ENCODE measurements around the gene RAB9B. TPM values are rescaled to one million over a fixed set of nuclear protein-coding genes. Genes with fewer than 3 reads are reported as not detected.

The RAB9B gene
- total RNA-seq, 1 experiment from 2014 or later = 0.22 TPM

- TF ChIP-seq ETV6 (CRISPR knock-in tag; IDR thresholded peaks at IDR 0.05) (no peak), RORB (CRISPR knock-in tag; IDR thresholded peaks at IDR 0.05) (no peak), MYBL2 (CRISPR knock-in tag; IDR thresholded peaks at IDR 0.05) (no peak), AFF4 (CRISPR knock-in tag; IDR thresholded peaks at IDR 0.05; ENCODE audit: borderline replicate concordance) (no peak), ZNF138 (CRISPR knock-in tag; conservative IDR thresholded peaks at IDR 0.05) (no peak), CTCF (IDR thresholded peaks at IDR 0.05) (no peak)
- TF ChIP-seq, protein P1, sequence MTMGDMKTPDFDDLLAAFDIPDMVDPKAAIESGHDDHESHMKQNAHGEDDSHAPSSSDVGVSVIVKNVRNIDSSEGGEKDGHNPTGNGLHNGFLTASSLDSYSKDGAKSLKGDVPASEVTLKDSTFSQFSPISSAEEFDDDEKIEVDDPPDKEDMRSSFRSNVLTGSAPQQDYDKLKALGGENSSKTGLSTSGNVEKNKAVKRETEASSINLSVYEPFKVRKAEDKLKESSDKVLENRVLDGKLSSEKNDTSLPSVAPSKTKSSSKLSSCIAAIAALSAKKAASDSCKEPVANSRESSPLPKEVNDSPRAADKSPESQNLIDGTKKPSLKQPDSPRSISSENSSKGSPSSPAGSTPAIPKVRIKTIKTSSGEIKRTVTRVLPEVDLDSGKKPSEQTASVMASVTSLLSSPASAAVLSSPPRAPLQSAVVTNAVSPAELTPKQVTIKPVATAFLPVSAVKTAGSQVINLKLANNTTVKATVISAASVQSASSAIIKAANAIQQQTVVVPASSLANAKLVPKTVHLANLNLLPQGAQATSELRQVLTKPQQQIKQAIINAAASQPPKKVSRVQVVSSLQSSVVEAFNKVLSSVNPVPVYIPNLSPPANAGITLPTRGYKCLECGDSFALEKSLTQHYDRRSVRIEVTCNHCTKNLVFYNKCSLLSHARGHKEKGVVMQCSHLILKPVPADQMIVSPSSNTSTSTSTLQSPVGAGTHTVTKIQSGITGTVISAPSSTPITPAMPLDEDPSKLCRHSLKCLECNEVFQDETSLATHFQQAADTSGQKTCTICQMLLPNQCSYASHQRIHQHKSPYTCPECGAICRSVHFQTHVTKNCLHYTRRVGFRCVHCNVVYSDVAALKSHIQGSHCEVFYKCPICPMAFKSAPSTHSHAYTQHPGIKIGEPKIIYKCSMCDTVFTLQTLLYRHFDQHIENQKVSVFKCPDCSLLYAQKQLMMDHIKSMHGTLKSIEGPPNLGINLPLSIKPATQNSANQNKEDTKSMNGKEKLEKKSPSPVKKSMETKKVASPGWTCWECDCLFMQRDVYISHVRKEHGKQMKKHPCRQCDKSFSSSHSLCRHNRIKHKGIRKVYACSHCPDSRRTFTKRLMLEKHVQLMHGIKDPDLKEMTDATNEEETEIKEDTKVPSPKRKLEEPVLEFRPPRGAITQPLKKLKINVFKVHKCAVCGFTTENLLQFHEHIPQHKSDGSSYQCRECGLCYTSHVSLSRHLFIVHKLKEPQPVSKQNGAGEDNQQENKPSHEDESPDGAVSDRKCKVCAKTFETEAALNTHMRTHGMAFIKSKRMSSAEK (CRISPR knock-in tag; IDR thresholded peaks at IDR 0.05; ENCODE audit: borderline replicate concordance) = no peak
Measured at GRCh38 chrX:103782640-103783039, 49.4 kb downstream of the RAB9B start (continued).

DNA sequence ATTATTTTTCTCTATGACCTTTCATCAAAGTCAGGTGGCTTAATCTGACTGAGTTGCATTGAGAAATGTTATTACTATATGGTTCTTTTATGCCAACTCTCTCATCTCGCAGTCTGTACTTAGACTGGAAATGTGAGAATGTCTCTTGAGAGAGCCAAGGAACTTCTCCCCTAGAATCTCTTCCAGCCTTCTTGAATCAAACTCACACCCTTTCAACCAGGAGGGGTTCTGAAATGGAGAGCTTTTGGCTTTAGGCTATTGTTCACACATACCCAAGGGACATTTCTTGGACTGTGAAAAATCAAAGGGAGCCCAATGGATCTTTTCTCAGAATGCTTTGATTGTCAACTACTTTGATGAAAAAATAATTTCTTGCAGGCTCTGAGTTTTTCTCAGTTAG is 50.4 kb downstream of the RAB9B start:
- no peaks in the 10 kb centered on the region for H3K9me3 Mint-ChIP-seq
- no peaks in the 10 kb centered on the region for H3K27me3 Mint-ChIP-seq (ENCODE audit: low read depth)
- ATAC-seq (no peak), DNase-seq (ENCODE audit: low spot score) (no peak)
- peaks cover 6% of the 10 kb centered on the region for H3K4me1 Mint-ChIP-seq
- ChIA-PET POLR2A (no interaction called here), CTCF (no interaction called here)
- no peak overlapping the region for H3K4me3 Mint-ChIP-seq
- H3K36me3 Mint-ChIP-seq = peaks cover 26% of the 10 kb centered on the region; the same call in 1 of the 2 replicates
- no peak overlapping the region for H3K27ac Mint-ChIP-seq
- TF ChIP-seq ZNF219 (CRISPR knock-in tag; IDR thresholded peaks at IDR 0.05; ENCODE audit: borderline replicate concordance) (no peak), NFYB (CRISPR knock-in tag; conservative IDR thresholded peaks at IDR 0.05; ENCODE audit: low read depth) (no peak), ZNF396 (CRISPR knock-in tag; IDR thresholded peaks at IDR 0.05; ENCODE audit: borderline replicate concordance) (no peak), NR1H2 (CRISPR knock-in tag; IDR thresholded peaks at IDR 0.05) (no peak), ATF2 (CRISPR knock-in tag; IDR thresholded peaks at IDR 0.05; ENCODE audit: borderline replicate concordance, low read depth) (no peak)
- TF ChIP-seq, protein P2, sequence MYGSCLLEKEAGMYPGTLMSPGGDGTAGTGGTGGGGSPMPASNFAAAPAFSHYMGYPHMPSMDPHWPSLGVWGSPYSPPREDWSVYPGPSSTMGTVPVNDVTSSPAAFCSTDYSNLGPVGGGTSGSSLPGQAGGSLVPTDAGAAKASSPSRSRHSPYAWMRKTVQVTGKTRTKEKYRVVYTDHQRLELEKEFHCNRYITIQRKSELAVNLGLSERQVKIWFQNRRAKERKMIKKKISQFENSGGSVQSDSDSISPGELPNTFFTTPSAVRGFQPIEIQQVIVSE (CRISPR knock-in tag; IDR thresholded peaks at IDR 0.05; ENCODE audit: borderline replicate concordance) = no peak
- TF ChIP-seq, protein P3, sequence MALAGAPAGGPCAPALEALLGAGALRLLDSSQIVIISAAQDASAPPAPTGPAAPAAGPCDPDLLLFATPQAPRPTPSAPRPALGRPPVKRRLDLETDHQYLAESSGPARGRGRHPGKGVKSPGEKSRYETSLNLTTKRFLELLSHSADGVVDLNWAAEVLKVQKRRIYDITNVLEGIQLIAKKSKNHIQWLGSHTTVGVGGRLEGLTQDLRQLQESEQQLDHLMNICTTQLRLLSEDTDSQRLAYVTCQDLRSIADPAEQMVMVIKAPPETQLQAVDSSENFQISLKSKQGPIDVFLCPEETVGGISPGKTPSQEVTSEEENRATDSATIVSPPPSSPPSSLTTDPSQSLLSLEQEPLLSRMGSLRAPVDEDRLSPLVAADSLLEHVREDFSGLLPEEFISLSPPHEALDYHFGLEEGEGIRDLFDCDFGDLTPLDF (CRISPR knock-in tag; IDR thresholded peaks at IDR 0.05) = no peak
- TF ChIP-seq, protein P4, sequence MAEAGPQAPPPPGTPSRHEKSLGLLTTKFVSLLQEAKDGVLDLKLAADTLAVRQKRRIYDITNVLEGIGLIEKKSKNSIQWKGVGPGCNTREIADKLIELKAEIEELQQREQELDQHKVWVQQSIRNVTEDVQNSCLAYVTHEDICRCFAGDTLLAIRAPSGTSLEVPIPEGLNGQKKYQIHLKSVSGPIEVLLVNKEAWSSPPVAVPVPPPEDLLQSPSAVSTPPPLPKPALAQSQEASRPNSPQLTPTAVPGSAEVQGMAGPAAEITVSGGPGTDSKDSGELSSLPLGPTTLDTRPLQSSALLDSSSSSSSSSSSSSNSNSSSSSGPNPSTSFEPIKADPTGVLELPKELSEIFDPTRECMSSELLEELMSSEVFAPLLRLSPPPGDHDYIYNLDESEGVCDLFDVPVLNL (CRISPR knock-in tag; IDR thresholded peaks at IDR 0.05; ENCODE audit: borderline replicate concordance, low read depth) = no peak
- TF ChIP-seq, protein P5, sequence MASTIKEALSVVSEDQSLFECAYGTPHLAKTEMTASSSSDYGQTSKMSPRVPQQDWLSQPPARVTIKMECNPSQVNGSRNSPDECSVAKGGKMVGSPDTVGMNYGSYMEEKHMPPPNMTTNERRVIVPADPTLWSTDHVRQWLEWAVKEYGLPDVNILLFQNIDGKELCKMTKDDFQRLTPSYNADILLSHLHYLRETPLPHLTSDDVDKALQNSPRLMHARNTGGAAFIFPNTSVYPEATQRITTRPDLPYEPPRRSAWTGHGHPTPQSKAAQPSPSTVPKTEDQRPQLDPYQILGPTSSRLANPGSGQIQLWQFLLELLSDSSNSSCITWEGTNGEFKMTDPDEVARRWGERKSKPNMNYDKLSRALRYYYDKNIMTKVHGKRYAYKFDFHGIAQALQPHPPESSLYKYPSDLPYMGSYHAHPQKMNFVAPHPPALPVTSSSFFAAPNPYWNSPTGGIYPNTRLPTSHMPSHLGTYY (CRISPR knock-in tag; IDR thresholded peaks at IDR 0.05) = no peak

All from WTC11 (cell line).